Spleen (tissue), 11 donors: Measurements from ENCODE around the gene MAIP1. TPM values are rescaled to one million over a fixed set of nuclear protein-coding genes. Genes with fewer than 3 reads are reported as not detected.

Experiments used
- DNase-seq: peaks from one replicate; pipeline ENCODE4 v3.0.0-alpha.2; 2020
- H3K27ac ChIP-seq, 8 donors: fragments of 200-600 bp; sonication (generic) in 7 of 8; 1 replicate in 4 of 8; 2 replicates in 4 of 8; pipeline versions ENCODE4 v1.5.0 to v1.8.0; 2016 to 2021; ENCODE audit warnings: inconsistent platforms in 4 of 8, mild to moderate bottlenecking in 4 of 8, moderate library complexity in 1 of 8
- H3K27me3 ChIP-seq, 7 donors: fragments of 200-600 bp; sonication (generic) in 6 of 7; replicated peaks in 1 of 7; 1 replicate in 4 of 7; 2 replicates in 3 of 7; pipeline versions ENCODE4 v1.5.0 to v1.8.0; 2016 to 2021; ENCODE audit warnings: inconsistent platforms in 3 of 7, mild to moderate bottlenecking in 1 of 7
- H3K36me3 ChIP-seq, 6 donors: fragments of 200-600 bp; sonication (generic) in 5 of 6; 1 replicate in 4 of 6; 2 replicates in 2 of 6; pipeline versions ENCODE4 v1.5.0 to v1.8.0; 2016 to 2021; ENCODE audit warnings: inconsistent platforms in 2 of 6
- H3K4me1 ChIP-seq, 6 donors: fragments of 200-600 bp; sonication (generic) in 5 of 6; 1 replicate in 3 of 6; 2 replicates in 3 of 6; pipeline versions ENCODE4 v1.5.0 to v1.8.0; 2016 to 2021; ENCODE audit warnings: inconsistent platforms in 3 of 6
- H3K4me3 ChIP-seq, 8 donors: fragments of 200-600 bp; sonication (generic) in 7 of 8; 1 replicate in 4 of 8; 2 replicates in 4 of 8; pipeline versions ENCODE4 v1.5.0 to v1.8.0; 2016 to 2021; ENCODE audit warnings: inconsistent platforms in 4 of 8, mild to moderate bottlenecking in 4 of 8, moderate library complexity in 2 of 8
- H3K9me3 ChIP-seq, 8 donors: fragments of 200-600 bp; sonication (generic) in 7 of 8; 1 replicate in 4 of 8; 2 replicates in 4 of 8; pipeline versions ENCODE4 v1.5.0 to v1.8.0; 2016 to 2021; ENCODE audit warnings: inconsistent platforms in 4 of 8
- CTCF ChIP-seq, 11 experiments: fragments of 200-600 bp in 7 of 11; fragments of 450-650 bp in 4 of 11; sonication (generic) in 4 of 11; IDR thresholded peaks in 8 of 11; conservative IDR thresholded peaks in 3 of 11; 1 replicate in 7 of 11; 2 replicates in 4 of 11; pipeline versions ENCODE4 v1.4.0 to v1.8.0; 2016 to 2021; ENCODE audit warnings: antibody characterized with exemption in 11 of 11, inconsistent platforms in 4 of 11, mild to moderate bottlenecking in 1 of 11
- POLR2A ChIP-seq, 3 donors: fragments of 450-650 bp; IDR thresholded peaks; one replicate each; pipeline ENCODE4 v1.5.1; 2017; ENCODE audit warnings: antibody characterized with exemption in 3 of 3, mild to moderate bottlenecking in 1 of 3
- POLR2AphosphoS5 ChIP-seq, 3 donors: sonication (generic); formaldehyde crosslinking; IDR thresholded peaks; one replicate each; pipeline ENCODE4 v1.5.1; 2017; ENCODE audit warnings: antibody characterized with exemption in 3 of 3
- WGBS, 5 donors: extraction: QIAGEN DNeasy Blood & Tissue Kit in 3 of 5; methylation state at CpG; one replicate each; pipeline versions ENCODE4 v1.1.5 to v1.1.7; 2013 to 2018; 5-methylcytosine and 5-hydroxymethylcytosine counted together
- intact Hi-C: fragments of 100-400 bp; cut with DNase I; formaldehyde crosslinking; loops from one replicate; pipeline ENCODE4 v1.15.0; 2023; ENCODE audit warnings: low total_unique reads
- polyA plus RNA-seq, 3 donors: library from polyadenylated mRNA; stranded (reverse); fragments of 200-250 nt; gene quantifications; one replicate each; pipeline ENCODE4 v1.2.1, GENCODE V29; 2013
- total RNA-seq, 7 donors: library from RNA; depleted of rRNA in 3 of 7; stranded (reverse); fragments of >200 nt in 3 of 7; fragmentation: NEBNext Ultra II Directional in 4 of 7; extraction: Animal tissue kit (Norgen Biotek cat#: 25700) in 4 of 7; gene quantifications; one replicate each; pipeline versions ENCODE4 v1.1.0 to v1.2.1, GENCODE V29; 2016 to 2021
- donor health status: healthy with polysubstance abuse.
- donor health status: DM: no; HTN: no; CAD: no; lungs with moderate emphysema.
- donor health status: DM: no; HTN: no; CAD: no.
- donor health status: Bipolar disorder and iron deficiency.
- donor health status: healthy.
- donor health status: DM: no; HTN: no; CAD: no.
- donor health status: DM: yes; HTN: yes; CAD: no.

MAIP1 gene
- total and polyA plus RNA-seq, 10 donors: 8.1 to 24.8 (median 12.0) TPM

GRCh38 chr2:199994896-199995295, 39.5 kb downstream of the MAIP1 start:
- no peaks in the 10 kb centered on the region for H3K36me3 ChIP-seq
- H3K9me3 ChIP-seq: no peaks in the 10 kb centered on the region
- no peaks in the 10 kb centered on the region for H3K27me3 ChIP-seq
- no peaks in the 10 kb centered on the region for H3K4me1 ChIP-seq
- DNase-seq: no peak
- H3K27ac ChIP-seq: no peak overlapping the region
- TF ChIP-seq POLR2A (IDR thresholded peaks at IDR 0.05): no peak
- TF ChIP-seq POLR2AphosphoS5 (IDR thresholded peaks at IDR 0.05): no peak
- TF ChIP-seq CTCF (IDR thresholded peaks at IDR 0.05 in 8 of 11, conservative IDR thresholded peaks at IDR 0.05 in 3 of 11): no peak
- 80 to 92% (median 86%) methylated on average over 2 of the region's 2 CpGs for WGBS, 5 donors
- no peak overlapping the region for H3K4me3 ChIP-seq
- intact Hi-C loops: no loop called here

- 73 to 89% (median 85%) methylated on average over 3 of the region's 3 CpGs for WGBS, 5 donors
- H3K9me3 ChIP-seq: no peaks in the 10 kb centered on the region
- no peak for TF ChIP-seq CTCF (IDR thresholded peaks at IDR 0.05 in 8 of 11, conservative IDR thresholded peaks at IDR 0.05 in 3 of 11)
- intact Hi-C loops: no loop called here
- no peaks in the 10 kb centered on the region for H3K27me3 ChIP-seq
- no peaks in the 10 kb centered on the region for H3K36me3 ChIP-seq
- no peak overlapping the region for H3K4me3 ChIP-seq
- DNase-seq: no peak
- no peaks in the 10 kb centered on the region for H3K4me1 ChIP-seq
- no peak overlapping the region for H3K27ac ChIP-seq
Observed at GRCh38 chr2:199997296-199997695, 41.9 kb downstream of the MAIP1 start.

GRCh38 chr2:199999166-199999565, 43.8 kb downstream of the MAIP1 start:
- Histone ChIP-seq H3K36me3 (no peaks in the 10 kb centered on the region), H3K9me3 (no peaks in the 10 kb centered on the region), H3K27ac (no peak overlapping the region), H3K27me3 (no peaks in the 10 kb centered on the region), H3K4me3 (no peak overlapping the region), H3K4me1 (no peaks in the 10 kb centered on the region)
- no peak for DNase-seq
- intact Hi-C loops: no loop called here
- WGBS, 5 donors: 90 to 98% (median 96%) methylated on average over 4 of the region's 4 CpGs
- TF ChIP-seq POLR2A (IDR thresholded peaks at IDR 0.05) (no peak), POLR2AphosphoS5 (IDR thresholded peaks at IDR 0.05) (no peak), CTCF (IDR thresholded peaks at IDR 0.05 in 8 of 11, conservative IDR thresholded peaks at IDR 0.05 in 3 of 11) (no peak)

- Histone ChIP-seq H3K27ac (no peak overlapping the region), H3K36me3 (no peaks in the 10 kb centered on the region), H3K27me3 (no peaks in the 10 kb centered on the region), H3K9me3 (peaks cover 0 to 5% (median 2%) of the 10 kb centered on the region in 8 donors), H3K4me3 (no peak overlapping the region), H3K4me1 (no peaks in the 10 kb centered on the region)
- intact Hi-C loops: loop anchor here (10.0 kb wide), 1 partner anchor 294 kb away; no protein-coding TSS in a partner anchor
- WGBS, 5 donors: 61 to 86% (median 75%) methylated on average over 2 of the region's 2 CpGs
- TF ChIP-seq CTCF (IDR thresholded peaks at IDR 0.05 in 8 of 11, conservative IDR thresholded peaks at IDR 0.05 in 3 of 11) (no peak), POLR2A (IDR thresholded peaks at IDR 0.05) (no peak), POLR2AphosphoS5 (IDR thresholded peaks at IDR 0.05) (no peak)
- no peak for DNase-seq
Observed at GRCh38 chr2:200000444-200001163, 45.2 kb downstream of the MAIP1 start.
